ENCODE measurements around the gene VPS54. TPM values are rescaled to one million over a fixed set of nuclear protein-coding genes. Genes with fewer than 3 reads are reported as not detected.

The VPS54 gene
- total RNA-seq, 1 donor from 2014 or later: 44.3 TPM

- Histone ChIP-seq H3K27ac (no peak overlapping the region), H4K20me1 (ENCODE audit: low read depth) (peaks cover 36% of the 10 kb centered on the region), H3F3A (ENCODE audit: low read depth) (peaks cover 19% of the 10 kb centered on the region), H3K4me1 (peaks cover 16% of the 10 kb centered on the region), H3K36me3 (no peaks in the 10 kb centered on the region), H3K4me2 (no peak overlapping the region), H2AFZ (replicated peaks) (no peak overlapping the region), H3K4me3 (no peak overlapping the region), H3K27me3 (no peaks in the 10 kb centered on the region), H3K9ac (no peak overlapping the region), H3K9me3 (ENCODE audit: low read depth) (no peaks in the 10 kb centered on the region), H3K79me2 (ENCODE audit: low read depth) (peaks cover 81% of the 10 kb centered on the region)
- Mint-ChIP-seq H3K27ac (no peak overlapping the region), H3K4me3 (no peak overlapping the region), H3K27me3 (ENCODE audit: insufficient read depth, low read depth) (peaks cover 2% of the 10 kb centered on the region), H3K9me3 (no peaks in the 10 kb centered on the region), H3K4me1 (peaks cover 25% of the 10 kb centered on the region), H3K36me3 (peaks cover 11% of the 10 kb centered on the region)
- TF ChIP-seq CTCF (IDR thresholded peaks at IDR 0.05) (no peak), EZH2phosphoT487 (IDR thresholded peaks at IDR 0.05) (no peak), EZH2 (IDR thresholded peaks at IDR 0.05) (no peak)
- no peak for DNase-seq (ENCODE audit: low spot score)
Observed at GRCh38 chr2:64015391-64015790, 3.8 kb downstream of the VPS54 start.

GRCh38 chr2:64014628-64015027, 4.6 kb downstream of the VPS54 start:
- no peaks in the 10 kb centered on the region for H3K36me3 ChIP-seq
- H3K4me3 ChIP-seq: no peak overlapping the region
- Mint-ChIP-seq H3K4me1 (peaks cover 17% of the 10 kb centered on the region), H3K27ac (no peak overlapping the region), H3K36me3 (peaks cover 12% of the 10 kb centered on the region), H3K9me3 (no peaks in the 10 kb centered on the region), H3K27me3 (ENCODE audit: insufficient read depth, low read depth) (peaks cover 2% of the 10 kb centered on the region), H3K4me3 (no peak overlapping the region)
- H3K9ac ChIP-seq: no peak overlapping the region
- peaks cover 89% of the 10 kb centered on the region for H3K79me2 ChIP-seq (ENCODE audit: low read depth)
- no peak overlapping the region for H2AFZ ChIP-seq (replicated peaks)
- H3K4me2 ChIP-seq: no peak overlapping the region
- H3K4me1 ChIP-seq: peaks cover 8% of the 10 kb centered on the region
- peaks cover 40% of the 10 kb centered on the region for H4K20me1 ChIP-seq (ENCODE audit: low read depth)
- H3K27ac ChIP-seq: no peak overlapping the region
- TF ChIP-seq EZH2 (IDR thresholded peaks at IDR 0.05) (no peak), EZH2phosphoT487 (IDR thresholded peaks at IDR 0.05) (no peak), CTCF (IDR thresholded peaks at IDR 0.05) (no peak)
- H3K27me3 ChIP-seq: no peaks in the 10 kb centered on the region
- H3F3A ChIP-seq (ENCODE audit: low read depth): peaks cover 11% of the 10 kb centered on the region
- DNase-seq (ENCODE audit: low spot score): no peak
- no peaks in the 10 kb centered on the region for H3K9me3 ChIP-seq (ENCODE audit: low read depth)

GRCh38 chr2:64013053-64013452, 6.2 kb downstream of the VPS54 start:
- no peaks in the 10 kb centered on the region for H3K9me3 Mint-ChIP-seq
- H3F3A ChIP-seq (ENCODE audit: low read depth): peaks cover 4% of the 10 kb centered on the region
- H3K9me3 ChIP-seq (ENCODE audit: low read depth): no peaks in the 10 kb centered on the region
- H3K9ac ChIP-seq: no peak overlapping the region
- peaks cover 97% of the 10 kb centered on the region for H3K79me2 ChIP-seq (ENCODE audit: low read depth)
- H3K36me3 ChIP-seq: no peaks in the 10 kb centered on the region
- peaks cover 18% of the 10 kb centered on the region for H3K36me3 Mint-ChIP-seq
- no peaks in the 10 kb centered on the region for H3K27me3 Mint-ChIP-seq (ENCODE audit: insufficient read depth, low read depth)
- H3K27ac Mint-ChIP-seq: no peak overlapping the region
- no peak overlapping the region for H3K4me3 Mint-ChIP-seq
- no peak overlapping the region for H3K4me3 ChIP-seq
- H4K20me1 ChIP-seq (ENCODE audit: low read depth): peaks cover 48% of the 10 kb centered on the region
- H3K27ac ChIP-seq: no peak overlapping the region
- TF ChIP-seq CTCF (IDR thresholded peaks at IDR 0.05): no peak
- TF ChIP-seq EZH2 (IDR thresholded peaks at IDR 0.05): no peak
- no peak for TF ChIP-seq EZH2phosphoT487 (IDR thresholded peaks at IDR 0.05)
- H3K27me3 ChIP-seq: no peaks in the 10 kb centered on the region
- H3K4me1 Mint-ChIP-seq: peaks cover 10% of the 10 kb centered on the region
- DNase-seq (ENCODE audit: low spot score): no peak
- H3K4me2 ChIP-seq: no peak overlapping the region
- H3K4me1 ChIP-seq: peaks cover 6% of the 10 kb centered on the region
- H2AFZ ChIP-seq (replicated peaks): no peak overlapping the region
